Colonic mucosa (tissue), 4 donors: ENCODE results near the gene HLA-DPB1. TPM values are rescaled to one million over a fixed set of nuclear protein-coding genes. Genes with fewer than 3 reads are reported as not detected.
"Not testable (repeated sequence)": the region's sequence is repeated elsewhere in the genome, so short reads cannot be mapped to it uniquely, and the experiment has no call there.

Source experiments
- DNase-seq: peaks from one replicate; pipeline ENCODE4 v3.0.0-alpha.2; 2020
- H3K27ac ChIP-seq: fragments of 200-600 bp; one replicate; pipeline ENCODE4 v1.8.0; 2021
- H3K27me3 ChIP-seq: fragments of 200-600 bp; one replicate; pipeline ENCODE4 v1.8.0; 2021
- H3K36me3 ChIP-seq: fragments of 200-600 bp; one replicate; pipeline ENCODE4 v1.8.0; 2021
- H3K4me1 ChIP-seq: fragments of 200-600 bp; one replicate; pipeline ENCODE4 v1.8.0; 2021; ENCODE audit warnings: mild to moderate bottlenecking
- H3K4me3 ChIP-seq: fragments of 200-600 bp; one replicate; pipeline ENCODE4 v1.8.0; 2021
- H3K9ac ChIP-seq, 2 donors: one replicate each; pipeline ENCODE4 v1.7.0; 2013; ENCODE audit warnings: control low read depth in 2 of 2, low read depth in 2 of 2, low read length in 2 of 2
- H3K9me3 ChIP-seq: fragments of 200-600 bp; one replicate; pipeline ENCODE4 v1.8.0; 2021
- CTCF ChIP-seq: fragments of 200-600 bp; IDR thresholded peaks from one replicate; pipeline ENCODE4 v1.8.0; 2022; ENCODE audit warnings: antibody characterized with exemption, mild to moderate bottlenecking
- intact Hi-C: fragments of 100-400 bp; cut with DNase I; formaldehyde crosslinking; loops from one replicate; pipeline ENCODE4 v1.14.1; 2022
- total RNA-seq, 2 donors: library from RNA; stranded (reverse); fragmentation: NEBNext Ultra II Directional in 1 of 2; extraction: Animal tissue kit (Norgen Biotek cat#: 25700) in 1 of 2; gene quantifications; one replicate each; pipeline ENCODE4 v1.2.1, GENCODE V29; 2021
- donor health status: healthy.
- donor health status: DM: no; HTN: no; CAD: no.
- donor health status: DM: no; HTN: no; CAD: no.

The HLA-DPB1 gene
- total RNA-seq, 2 donors from 2014 or later, result 21.3 to 53.5 TPM

- Histone ChIP-seq H3K9ac (no peak overlapping the region), H3K36me3 (no peaks in the 10 kb centered on the region), H3K4me3 (no peak overlapping the region), H3K4me1 (no peaks in the 10 kb centered on the region), H3K9me3 (no peaks in the 10 kb centered on the region), H3K27ac (no peak overlapping the region), H3K27me3 (no peaks in the 10 kb centered on the region)
- no peak for TF ChIP-seq CTCF
- intact Hi-C loops, result no loop called here
- DNase-seq, result no peak
Observed at GRCh38 chr6:33052627-33053026, 23.2 kb upstream of the HLA-DPB1 start.

- no peak overlapping the region for H3K4me3 ChIP-seq
- TF ChIP-seq CTCF, result no peak
- no peaks in the 10 kb centered on the region for H3K27me3 ChIP-seq
- H3K27ac ChIP-seq, result no peak overlapping the region
- no peak overlapping the region for H3K9ac ChIP-seq
- intact Hi-C loops, result no loop called here
- H3K9me3 ChIP-seq, result no peaks in the 10 kb centered on the region
- H3K4me1 ChIP-seq, result no peaks in the 10 kb centered on the region
- H3K36me3 ChIP-seq, result no peaks in the 10 kb centered on the region
- no peak for DNase-seq
Observed at GRCh38 chr6:33053230-33053629, 22.6 kb upstream of the HLA-DPB1 start.

- H3K4me1 ChIP-seq, result no peaks in the 10 kb centered on the region
- no peak for TF ChIP-seq CTCF
- H3K27ac ChIP-seq, result no peak overlapping the region
- DNase-seq, result no peak
- no peaks in the 10 kb centered on the region for H3K9me3 ChIP-seq
- H3K4me3 ChIP-seq, result no peak overlapping the region
- intact Hi-C loops, result no loop called here
- no peaks in the 10 kb centered on the region for H3K27me3 ChIP-seq
- no peak overlapping the region for H3K9ac ChIP-seq
- no peaks in the 10 kb centered on the region for H3K36me3 ChIP-seq
Observed at GRCh38 chr6:33057222-33058150, 18.3 kb upstream of the HLA-DPB1 start.

- DNase-seq, result no peak
- TF ChIP-seq CTCF, result no peak
- no peaks in the 10 kb centered on the region for H3K27me3 ChIP-seq
- no peaks in the 10 kb centered on the region for H3K9me3 ChIP-seq
- H3K36me3 ChIP-seq, result no peaks in the 10 kb centered on the region
- H3K4me1 ChIP-seq, result no peaks in the 10 kb centered on the region
- H3K9ac ChIP-seq, result no peak overlapping the region
- H3K27ac ChIP-seq, result no peak overlapping the region
- intact Hi-C loops, result no loop called here
- H3K4me3 ChIP-seq, result no peak overlapping the region
Observed at GRCh38 chr6:33061987-33062386, 13.8 kb upstream of the HLA-DPB1 start.

GRCh38 chr6:33063435-33063834 lies 12.4 kb upstream of the HLA-DPB1 start:
- H3K36me3 ChIP-seq, H3K27me3 ChIP-seq, intact Hi-C loops, H3K9ac ChIP-seq, DNase-seq, H3K27ac ChIP-seq, H3K9me3 ChIP-seq, H3K4me3 ChIP-seq, H3K4me1 ChIP-seq: not testable (repeated sequence)

- H3K36me3 ChIP-seq, result no peaks in the 10 kb centered on the region
- no peaks in the 10 kb centered on the region for H3K27me3 ChIP-seq
- no peak for DNase-seq
- no peak overlapping the region for H3K9ac ChIP-seq
- no peaks in the 10 kb centered on the region for H3K9me3 ChIP-seq
- no peak for TF ChIP-seq CTCF
- intact Hi-C loops, result no loop called here
- H3K27ac ChIP-seq, result no peak overlapping the region
- H3K4me3 ChIP-seq, result no peak overlapping the region
- H3K4me1 ChIP-seq, result no peaks in the 10 kb centered on the region
Observed at GRCh38 chr6:33064723-33065122, 11.1 kb upstream of the HLA-DPB1 start.
